Measurements from ENCODE around the gene MACROD2.

The MACROD2 gene

DNA sequence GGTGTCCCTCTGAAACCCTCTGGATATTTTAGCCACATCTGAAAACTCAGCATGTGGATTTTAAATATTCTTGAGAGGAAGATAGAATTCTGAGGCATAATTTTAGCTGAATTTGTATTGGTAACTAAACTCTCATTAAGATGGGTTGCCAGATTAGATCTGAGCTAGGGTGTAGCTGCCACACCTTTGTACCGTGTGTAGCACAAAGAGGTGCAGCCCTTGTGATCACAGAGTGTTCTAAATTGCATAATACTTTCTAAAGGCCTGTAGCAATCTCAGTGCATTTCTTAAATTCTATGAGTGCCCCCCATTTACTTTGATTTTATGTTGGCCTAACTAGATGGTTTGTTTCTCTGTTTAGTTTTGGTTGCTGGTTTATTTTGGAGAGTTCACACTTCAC, 289.1 kb downstream of the MACROD2 start:
- FAIRE-seq (no peak), DNase-seq (ENCODE audit: insufficient read length, low spot score) (no peak)
- TF ChIP-seq SPI1 (IDR thresholded peaks at IDR 0.05; ENCODE audit: low read depth, low read length) (no peak), PAX5 (IDR thresholded peaks at IDR 0.05; ENCODE audit: insufficient read depth, low read length, severe bottlenecking) (no peak), POLR2AphosphoS5 (IDR thresholded peaks at IDR 0.05; ENCODE audit: low read depth, low read length) (no peak), TAF1 (IDR thresholded peaks at IDR 0.05; ENCODE audit: low read depth, low read length) (no peak), POU2F2 (IDR thresholded peaks at IDR 0.05; ENCODE audit: low read depth, low read length) (no peak), POLR2A (IDR thresholded peaks at IDR 0.05; ENCODE audit: low read depth, low read length) (no peak)

GRCh38 chr20:14288341-14289330, 293.3 kb downstream of the MACROD2 start:
- TF ChIP-seq POU2F2 (IDR thresholded peaks at IDR 0.05; ENCODE audit: low read depth, low read length) (no peak), POLR2A (IDR thresholded peaks at IDR 0.05; ENCODE audit: low read depth, low read length) (no peak), POLR2AphosphoS5 (IDR thresholded peaks at IDR 0.05; ENCODE audit: low read depth, low read length) (no peak), TAF1 (IDR thresholded peaks at IDR 0.05; ENCODE audit: low read depth, low read length) (no peak), SPI1 (IDR thresholded peaks at IDR 0.05; ENCODE audit: low read depth, low read length) (no peak), PAX5 (IDR thresholded peaks at IDR 0.05; ENCODE audit: insufficient read depth, low read length, severe bottlenecking) (no peak)
- FAIRE-seq (no peak), DNase-seq (ENCODE audit: insufficient read length, low spot score) (no peak)

- FAIRE-seq (no peak), DNase-seq (ENCODE audit: insufficient read length, low spot score) (no peak)
- TF ChIP-seq POU2F2 (IDR thresholded peaks at IDR 0.05; ENCODE audit: low read depth, low read length) (no peak), POLR2AphosphoS5 (IDR thresholded peaks at IDR 0.05; ENCODE audit: low read depth, low read length) (no peak), TAF1 (IDR thresholded peaks at IDR 0.05; ENCODE audit: low read depth, low read length) (no peak), PAX5 (IDR thresholded peaks at IDR 0.05; ENCODE audit: insufficient read depth, low read length, severe bottlenecking) (no peak), SPI1 (IDR thresholded peaks at IDR 0.05; ENCODE audit: low read depth, low read length) (no peak), POLR2A (IDR thresholded peaks at IDR 0.05; ENCODE audit: low read depth, low read length) (no peak)
Measured at GRCh38 chr20:14291502-14291901, 296.2 kb downstream of the MACROD2 start.

DNA sequence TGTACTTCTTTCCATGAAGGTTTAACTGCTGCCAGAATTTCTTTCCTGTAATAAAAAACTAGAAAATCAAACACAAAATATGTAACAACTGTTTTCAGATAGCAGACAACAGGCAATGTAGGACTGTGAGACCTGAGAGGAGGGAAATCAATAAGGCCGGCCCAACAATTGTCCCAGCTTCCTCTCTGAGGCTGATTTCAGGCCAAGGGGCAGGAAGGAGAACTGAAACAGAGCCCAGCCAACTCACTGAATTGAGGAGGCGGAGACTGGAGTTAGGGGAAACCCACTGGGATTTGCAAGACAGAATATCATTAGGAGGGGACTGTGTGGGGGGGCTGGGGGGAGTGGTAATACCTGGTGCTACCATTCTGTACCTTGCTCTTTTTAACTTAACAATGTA, 299.9 kb downstream of the MACROD2 start:
- FAIRE-seq: no peak
- DNase-seq (ENCODE audit: insufficient read length, low spot score): no peak
- no peak for TF ChIP-seq POU2F2 (IDR thresholded peaks at IDR 0.05; ENCODE audit: low read depth, low read length)
- peak; percentile 49 for TF ChIP-seq SPI1 (IDR thresholded peaks at IDR 0.05; ENCODE audit: low read depth, low read length)

- DNase-seq (ENCODE audit: insufficient read length, low spot score) (no peak), FAIRE-seq (no peak)
- TF ChIP-seq POLR2A (IDR thresholded peaks at IDR 0.05; ENCODE audit: low read depth, low read length) (no peak), TAF1 (IDR thresholded peaks at IDR 0.05; ENCODE audit: low read depth, low read length) (no peak), SPI1 (IDR thresholded peaks at IDR 0.05; ENCODE audit: low read depth, low read length) (no peak), PAX5 (IDR thresholded peaks at IDR 0.05; ENCODE audit: insufficient read depth, low read length, severe bottlenecking) (no peak), POU2F2 (IDR thresholded peaks at IDR 0.05; ENCODE audit: low read depth, low read length) (no peak), POLR2AphosphoS5 (IDR thresholded peaks at IDR 0.05; ENCODE audit: low read depth, low read length) (no peak)
Measured at GRCh38 chr20:14295770-14296309, 300.5 kb downstream of the MACROD2 start.

GRCh38 chr20:14299831-14300230, 304.5 kb downstream of the MACROD2 start:
- DNase-seq (ENCODE audit: insufficient read length, low spot score): no peak
- TF ChIP-seq PAX5 (IDR thresholded peaks at IDR 0.05; ENCODE audit: insufficient read depth, low read length, severe bottlenecking) (no peak), POU2F2 (IDR thresholded peaks at IDR 0.05; ENCODE audit: low read depth, low read length) (no peak), POLR2AphosphoS5 (IDR thresholded peaks at IDR 0.05; ENCODE audit: low read depth, low read length) (no peak), SPI1 (IDR thresholded peaks at IDR 0.05; ENCODE audit: low read depth, low read length) (no peak), POLR2A (IDR thresholded peaks at IDR 0.05; ENCODE audit: low read depth, low read length) (no peak), TAF1 (IDR thresholded peaks at IDR 0.05; ENCODE audit: low read depth, low read length) (no peak)
- FAIRE-seq: no peak

- TF ChIP-seq PAX5 (IDR thresholded peaks at IDR 0.05; ENCODE audit: insufficient read depth, low read length, severe bottlenecking) (no peak), SPI1 (IDR thresholded peaks at IDR 0.05; ENCODE audit: low read depth, low read length) (no peak)
- FAIRE-seq (no peak), DNase-seq (ENCODE audit: insufficient read length, low spot score) (no peak)
Measured at GRCh38 chr20:14303106-14303505, 307.8 kb downstream of the MACROD2 start.

DNA sequence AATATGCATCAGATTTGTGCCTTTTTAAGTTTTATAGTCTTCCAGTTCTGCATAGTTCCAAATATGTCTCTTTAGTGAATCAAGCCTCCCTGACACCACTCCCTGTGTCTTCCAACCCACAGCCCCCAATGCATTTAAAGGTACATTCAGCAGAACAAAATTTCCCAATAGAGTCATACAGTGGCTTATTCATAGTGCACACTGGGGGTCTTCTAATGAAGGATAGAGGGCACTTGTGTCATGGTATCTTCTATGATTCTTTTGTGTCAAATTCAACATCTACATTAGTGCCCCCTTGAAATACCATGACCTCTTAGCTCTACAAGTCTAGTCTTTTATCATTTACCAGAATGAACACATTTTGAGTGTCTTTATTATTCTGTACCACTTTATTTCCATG, 308.3 kb downstream of the MACROD2 start:
- TF ChIP-seq PAX5 (IDR thresholded peaks at IDR 0.05; ENCODE audit: insufficient read depth, low read length, severe bottlenecking) (no peak), POLR2A (IDR thresholded peaks at IDR 0.05; ENCODE audit: low read depth, low read length) (no peak), TAF1 (IDR thresholded peaks at IDR 0.05; ENCODE audit: low read depth, low read length) (no peak), SPI1 (IDR thresholded peaks at IDR 0.05; ENCODE audit: low read depth, low read length) (no peak), POLR2AphosphoS5 (IDR thresholded peaks at IDR 0.05; ENCODE audit: low read depth, low read length) (no peak), POU2F2 (IDR thresholded peaks at IDR 0.05; ENCODE audit: low read depth, low read length) (no peak)
- FAIRE-seq (no peak), DNase-seq (ENCODE audit: insufficient read length, low spot score) (no peak)

GRCh38 chr20:14304472-14304871, 309.2 kb downstream of the MACROD2 start:
- no peak for DNase-seq (ENCODE audit: insufficient read length, low spot score)
- no peak for FAIRE-seq
- TF ChIP-seq PAX5 (IDR thresholded peaks at IDR 0.05; ENCODE audit: insufficient read depth, low read length, severe bottlenecking) (no peak), TAF1 (IDR thresholded peaks at IDR 0.05; ENCODE audit: low read depth, low read length) (no peak), POU2F2 (IDR thresholded peaks at IDR 0.05; ENCODE audit: low read depth, low read length) (no peak)

DNA sequence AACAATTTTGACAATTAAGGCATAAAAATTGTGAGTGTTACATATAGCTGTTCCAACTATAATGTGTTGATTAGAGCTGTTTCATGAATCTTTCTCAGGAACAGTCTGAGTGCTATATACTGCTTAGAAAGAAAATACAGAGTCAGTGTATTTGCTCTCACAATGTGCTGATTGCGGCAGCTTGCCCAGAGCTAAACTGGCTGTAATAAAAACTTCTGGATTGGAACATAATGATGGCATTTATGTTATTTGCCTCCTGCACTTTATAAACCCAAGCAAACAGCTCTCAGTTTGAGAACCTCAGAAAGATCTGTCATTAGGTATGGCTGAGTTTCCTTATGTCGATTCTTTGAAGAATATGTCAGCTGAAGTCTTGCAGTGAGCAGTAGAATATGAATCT, 312.6 kb downstream of the MACROD2 start:
- DNase-seq (ENCODE audit: insufficient read length, low spot score) (no peak), FAIRE-seq (no peak)
- TF ChIP-seq POLR2A (IDR thresholded peaks at IDR 0.05; ENCODE audit: low read depth, low read length) (no peak), POU2F2 (IDR thresholded peaks at IDR 0.05; ENCODE audit: low read depth, low read length) (no peak), PAX5 (IDR thresholded peaks at IDR 0.05; ENCODE audit: insufficient read depth, low read length, severe bottlenecking) (no peak), POLR2AphosphoS5 (IDR thresholded peaks at IDR 0.05; ENCODE audit: low read depth, low read length) (no peak), SPI1 (IDR thresholded peaks at IDR 0.05; ENCODE audit: low read depth, low read length) (no peak), TAF1 (IDR thresholded peaks at IDR 0.05; ENCODE audit: low read depth, low read length) (no peak)
